PC-9 (cell line): Measurements from ENCODE around the gene DIAPH2. TPM values are rescaled to one million over a fixed set of nuclear protein-coding genes. Genes with fewer than 3 reads are reported as not detected.

Experiments
- BruUV-seq: library from RNA; stranded (reverse); fragments of 400-500 nt; replicated peaks from 2 replicates; lab custom pipeline; 2021; lab: Mats Ljungman, UMichigan
- CTCF ChIA-PET: fragments of 300-600 bp; sonication (Branson Sonifier 250); formaldehyde crosslinking; loops from one replicate; lab custom pipeline; 2022; ENCODE audit warnings: antibody characterized with exemption; lab: Charles Lee
- POLR2A ChIA-PET: fragments of 300-600 bp; sonication (Branson Sonifier 250); formaldehyde crosslinking; loops from one replicate; lab custom pipeline; 2022; ENCODE audit warnings: antibody characterized with exemption; ENCODE audit not compliant: unreplicated experiment; lab: Charles Lee
- DNase-seq, 2 experiments: peaks; one replicate each; pipeline versions ENCODE4 v3.0.0 to v3.0.0-alpha.2; 2015 to 2022; ENCODE audit warnings: mixed read lengths in 1 of 2
- H2AFZ ChIP-seq: fragments of 200-600 bp; sonication (generic); 2 replicates; pipeline ENCODE4 v1.8.1; 2017; ENCODE audit warnings: antibody characterized with exemption
- H3F3A ChIP-seq: fragments of 200-600 bp; sonication (generic); 2 replicates; pipeline ENCODE4 v1.8.1; 2017; ENCODE audit warnings: antibody characterized with exemption, mild to moderate bottlenecking, low read depth; ENCODE audit not compliant: insufficient read depth
- H3K27ac ChIP-seq: fragments of 200-600 bp; sonication (generic); 2 replicates; pipeline ENCODE4 v1.6.1; 2016; ENCODE audit warnings: mixed run types
- H3K27me3 ChIP-seq: fragments of 200-600 bp; sonication (generic); 2 replicates; pipeline ENCODE4 v1.6.1; 2016; ENCODE audit warnings: low read depth, mixed run types; ENCODE audit not compliant: insufficient read depth
- H3K36me3 ChIP-seq: fragments of 200-600 bp; sonication (generic); 2 replicates; pipeline ENCODE4 v1.6.1; 2016; ENCODE audit warnings: low read depth, mixed run types
- H3K4me1 ChIP-seq: fragments of 200-600 bp; sonication (generic); replicated peaks from 2 replicates; pipeline ENCODE4 v1.6.1; 2016; ENCODE audit warnings: mixed run types; ENCODE audit not compliant: insufficient read depth
- H3K4me2 ChIP-seq: fragments of 200-600 bp; sonication (generic); 2 replicates; pipeline ENCODE4 v1.6.1; 2017; ENCODE audit warnings: mixed run types
- H3K4me3 ChIP-seq: fragments of 200-600 bp; sonication (generic); 2 replicates; pipeline ENCODE4 v1.6.1; 2016; ENCODE audit warnings: mixed run types
- H3K79me2 ChIP-seq: fragments of 200-600 bp; sonication (generic); 2 replicates; pipeline ENCODE4 v1.6.1; 2017; ENCODE audit warnings: low read depth, mixed run types
- H3K9me2 ChIP-seq: fragments of 200-600 bp; sonication (generic); 2 replicates; pipeline ENCODE4 v1.8.1; 2017; ENCODE audit warnings: mild to moderate bottlenecking; ENCODE audit not compliant: insufficient read depth
- H3K9me3 ChIP-seq: fragments of 200-600 bp; sonication (generic); 2 replicates; pipeline ENCODE4 v1.8.1; 2016; ENCODE audit warnings: low read depth; ENCODE audit not compliant: insufficient read depth
- H4K20me1 ChIP-seq: fragments of 200-600 bp; sonication (generic); 2 replicates; pipeline ENCODE4 v1.8.1; 2017; ENCODE audit not compliant: insufficient read depth
- EZH2 ChIP-seq: fragments of 200-600 bp; sonication (generic); IDR thresholded peaks from 2 replicates; pipeline ENCODE4 v1.8.0; 2017; ENCODE audit warnings: antibody characterized with exemption, low read depth
- intact Hi-C: fragments of 100-400 bp; cut with micrococcal nuclease; formaldehyde crosslinking; loops from one replicate; pipeline ENCODE4 v1.10.0; 2022; ENCODE audit not compliant: unreplicated experiment
- total RNA-seq: library from RNA; stranded (reverse); gene quantifications from 2 replicates; pipeline ENCODE4 v1.2.3, GENCODE V29; 2021
- TF ChIP-seq, protein P1 (sequence below): fragments of 200-600 bp; sonication (generic); conservative IDR thresholded peaks from 2 replicates; pipeline ENCODE4 v1.6.1; 2017; ENCODE audit warnings: mixed run types, antibody characterized with exemption, mild to moderate bottlenecking, moderate library complexity

DIAPH2 gene
- total RNA-seq, 1 experiment from 2014 or later, result 12.0 TPM

DNA sequence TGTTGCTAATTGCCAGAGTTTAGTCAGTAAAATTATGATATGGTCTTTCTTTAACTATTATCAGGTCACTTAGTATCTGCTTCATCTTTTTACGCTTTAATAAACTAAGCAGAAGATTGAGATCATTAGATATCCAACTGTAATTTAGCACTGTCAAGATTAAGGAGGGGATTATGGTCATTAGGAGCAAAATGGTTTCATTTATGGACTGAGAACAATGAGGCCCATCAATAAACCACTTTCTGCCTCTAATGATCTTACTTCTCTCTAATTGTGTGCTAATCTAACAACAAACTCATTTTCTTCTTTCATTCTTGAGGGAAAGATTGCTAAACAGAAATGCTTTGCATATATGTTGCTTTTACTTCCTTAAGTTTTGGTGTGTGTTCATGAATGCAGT lies 539.5 kb downstream of the DIAPH2 start:
- Histone ChIP-seq H3K4me1 (no peaks in the 10 kb centered on the region), H3K9me2 (no peaks in the 10 kb centered on the region), H3K79me2 (no peaks in the 10 kb centered on the region), H3K36me3 (no peaks in the 10 kb centered on the region), H4K20me1 (no peaks in the 10 kb centered on the region), H3K9me3 (no peaks in the 10 kb centered on the region), H2AFZ (no peak overlapping the region), H3F3A (no peaks in the 10 kb centered on the region), H3K27me3 (no peaks in the 10 kb centered on the region), H3K4me3 (no peak overlapping the region), H3K4me2 (no peak overlapping the region), H3K27ac (no peak overlapping the region)
- POLR2A ChIA-PET, result no interaction called here
- no peak for DNase-seq
- intact Hi-C loops, result no loop called here
- CTCF ChIA-PET, result no interaction called here
- no TSS peak for BruUV-seq
- TF ChIP-seq, protein P1, sequence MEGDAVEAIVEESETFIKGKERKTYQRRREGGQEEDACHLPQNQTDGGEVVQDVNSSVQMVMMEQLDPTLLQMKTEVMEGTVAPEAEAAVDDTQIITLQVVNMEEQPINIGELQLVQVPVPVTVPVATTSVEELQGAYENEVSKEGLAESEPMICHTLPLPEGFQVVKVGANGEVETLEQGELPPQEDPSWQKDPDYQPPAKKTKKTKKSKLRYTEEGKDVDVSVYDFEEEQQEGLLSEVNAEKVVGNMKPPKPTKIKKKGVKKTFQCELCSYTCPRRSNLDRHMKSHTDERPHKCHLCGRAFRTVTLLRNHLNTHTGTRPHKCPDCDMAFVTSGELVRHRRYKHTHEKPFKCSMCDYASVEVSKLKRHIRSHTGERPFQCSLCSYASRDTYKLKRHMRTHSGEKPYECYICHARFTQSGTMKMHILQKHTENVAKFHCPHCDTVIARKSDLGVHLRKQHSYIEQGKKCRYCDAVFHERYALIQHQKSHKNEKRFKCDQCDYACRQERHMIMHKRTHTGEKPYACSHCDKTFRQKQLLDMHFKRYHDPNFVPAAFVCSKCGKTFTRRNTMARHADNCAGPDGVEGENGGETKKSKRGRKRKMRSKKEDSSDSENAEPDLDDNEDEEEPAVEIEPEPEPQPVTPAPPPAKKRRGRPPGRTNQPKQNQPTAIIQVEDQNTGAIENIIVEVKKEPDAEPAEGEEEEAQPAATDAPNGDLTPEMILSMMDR, result no peak
- no peak for TF ChIP-seq EZH2

DNA sequence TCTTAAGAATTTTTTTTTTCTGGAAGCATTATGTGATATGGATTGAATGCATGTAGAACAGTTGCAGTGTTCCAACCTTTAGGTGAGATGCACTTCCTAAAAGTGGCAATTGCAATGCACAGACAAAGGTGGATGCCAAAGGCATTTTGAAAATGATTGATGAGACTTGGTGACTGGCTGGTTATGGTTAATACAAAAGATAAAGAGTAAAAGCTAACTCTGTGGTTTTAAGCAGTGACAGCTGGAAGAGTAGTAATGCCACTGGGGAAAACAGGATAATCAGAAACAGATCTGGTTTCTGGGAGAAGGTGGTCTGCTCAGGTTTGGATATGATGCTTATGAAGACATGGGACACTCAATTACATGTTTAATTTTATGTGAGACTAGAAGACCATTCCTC lies 544.7 kb downstream of the DIAPH2 start:
- Histone ChIP-seq H3K27me3 (no peaks in the 10 kb centered on the region), H3K36me3 (no peaks in the 10 kb centered on the region), H2AFZ (no peak overlapping the region), H3K4me3 (no peak overlapping the region), H3K4me1 (no peaks in the 10 kb centered on the region), H3K79me2 (no peaks in the 10 kb centered on the region), H3K27ac (no peak overlapping the region), H3K9me3 (no peaks in the 10 kb centered on the region), H4K20me1 (no peaks in the 10 kb centered on the region), H3K9me2 (no peaks in the 10 kb centered on the region), H3K4me2 (no peak overlapping the region), H3F3A (no peaks in the 10 kb centered on the region)
- no TSS peak for BruUV-seq
- ChIA-PET CTCF (interaction anchor here (0.5 kb wide), 1 partner anchor 37 kb away, joined by 3 read pairs; no protein-coding TSS in a partner anchor), POLR2A (no interaction called here)
- DNase-seq, result no peak
- TF ChIP-seq EZH2, result no peak
- TF ChIP-seq, protein P1, result no peak
- intact Hi-C loops, result no loop called here

DNA sequence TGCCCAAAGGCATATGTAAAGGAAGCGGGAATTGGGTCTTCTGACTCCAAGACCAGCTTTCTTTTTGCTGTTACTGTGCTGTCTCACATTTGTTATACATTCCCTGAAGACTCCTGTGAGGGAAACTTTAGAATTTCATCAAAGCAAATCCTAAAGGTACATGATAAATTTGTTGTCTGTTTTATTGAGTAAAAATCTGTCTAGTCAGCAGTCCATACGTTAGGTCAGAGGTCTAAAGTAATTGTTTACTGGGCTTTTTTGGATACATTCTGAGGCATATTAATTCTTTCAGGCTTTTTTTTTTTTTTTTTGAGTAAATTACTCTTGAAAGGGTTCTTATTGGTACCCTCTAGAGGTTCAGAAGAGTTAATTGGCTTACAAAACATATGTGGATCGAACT lies 546.3 kb downstream of the DIAPH2 start:
- ChIA-PET POLR2A (no interaction called here), CTCF (no interaction called here)

More for the DNA sequence above, 546.3 kb downstream of the DIAPH2 start:
- no peak overlapping the region for H3K27ac ChIP-seq
- DNase-seq, result no peak
- no peaks in the 10 kb centered on the region for H3K27me3 ChIP-seq
- no peaks in the 10 kb centered on the region for H4K20me1 ChIP-seq
- TF ChIP-seq, protein P1, result no peak
- TF ChIP-seq EZH2, result no peak
- H3F3A ChIP-seq, result no peaks in the 10 kb centered on the region
- no peak overlapping the region for H3K4me2 ChIP-seq
- no peaks in the 10 kb centered on the region for H3K79me2 ChIP-seq
- H3K9me2 ChIP-seq, result no peaks in the 10 kb centered on the region
- no TSS peak for BruUV-seq
- no peaks in the 10 kb centered on the region for H3K4me1 ChIP-seq
- no peak overlapping the region for H3K4me3 ChIP-seq
- no peaks in the 10 kb centered on the region for H3K9me3 ChIP-seq
- intact Hi-C loops, result no loop called here
- no peak overlapping the region for H2AFZ ChIP-seq
- H3K36me3 ChIP-seq, result no peaks in the 10 kb centered on the region
